Upper lobe of left lung (tissue), 6 donors: ENCODE data around the gene SLC44A4. TPM values are rescaled to one million over a fixed set of nuclear protein-coding genes. Genes with fewer than 3 reads are reported as not detected.
"Not testable (repeated sequence)": the region's sequence is repeated elsewhere in the genome, so short reads cannot be mapped to it uniquely, and the experiment has no call there.

Experiments used
- ATAC-seq, 2 donors: fragments of 200-7000 bp; cut with Tn5 transposase; one replicate each; pipeline ENCODE4 v1.9.1; 2022; ENCODE audit warnings: mild to moderate bottlenecking in 2 of 2, moderate library complexity in 2 of 2; ENCODE audit not compliant: low FRiP score in 2 of 2
- DNase-seq, 2 donors: peaks; one replicate each; pipeline ENCODE4 v3.0.0-alpha.2; 2019 to 2020
- H3K27ac ChIP-seq, 4 donors: fragments of 200-600 bp; sonication (generic); one replicate each; pipeline ENCODE4 v1.5.1; 2016 to 2019
- H3K27me3 ChIP-seq, 4 donors: fragments of 200-600 bp; sonication (generic); one replicate each; pipeline ENCODE4 v1.5.1; 2017 to 2019
- H3K36me3 ChIP-seq, 4 donors: fragments of 200-600 bp; sonication (generic); one replicate each; pipeline ENCODE4 v1.5.1; 2016 to 2019
- H3K4me1 ChIP-seq, 4 donors: fragments of 200-600 bp; sonication (generic); one replicate each; pipeline ENCODE4 v1.5.1; 2018 to 2019
- H3K4me3 ChIP-seq, 4 donors: fragments of 200-600 bp; sonication (generic); one replicate each; pipeline ENCODE4 v1.5.1; 2017 to 2019; ENCODE audit warnings: mild to moderate bottlenecking in 2 of 4, moderate library complexity in 1 of 4
- H3K9me3 ChIP-seq, 4 donors: fragments of 200-600 bp; sonication (generic); one replicate each; pipeline ENCODE4 v1.5.1; 2018 to 2019
- EP300 ChIP-seq, 4 donors: sonication (generic); formaldehyde crosslinking; IDR thresholded peaks; one replicate each; pipeline ENCODE4 v1.5.1; 2017; ENCODE audit warnings: antibody characterized with exemption in 4 of 4, control low read depth in 2 of 4
- POLR2A ChIP-seq, 4 donors: fragments of 450-650 bp; IDR thresholded peaks; one replicate each; pipeline ENCODE4 v1.5.1; 2016 to 2017; ENCODE audit warnings: antibody characterized with exemption in 4 of 4, mild to moderate bottlenecking in 2 of 4
- POLR2AphosphoS5 ChIP-seq, 2 donors: sonication (generic); formaldehyde crosslinking; IDR thresholded peaks; one replicate each; pipeline ENCODE4 v1.5.1; 2017; ENCODE audit warnings: antibody characterized with exemption in 2 of 2
- WGBS, 2 donors: methylation state at CpG; one replicate each; pipeline ENCODE4 v1.1.5; 2017 to 2018; 5-methylcytosine and 5-hydroxymethylcytosine counted together
- total RNA-seq, 6 donors: library from RNA; depleted of rRNA in 4 of 6; stranded (reverse); fragments of >200 nt in 4 of 6; gene quantifications; one replicate each; pipeline versions ENCODE4 v1.1.0 to v1.2.1, GENCODE V29; 2016 to 2021
- TF ChIP-seq, protein P1 (sequence below), 6 experiments: fragments of 450-650 bp in 4 of 6; fragments of 200-600 bp in 2 of 6; sonication (generic) in 2 of 6; IDR thresholded peaks; one replicate each; pipeline ENCODE4 v1.5.1; 2016 to 2019; ENCODE audit warnings: antibody characterized with exemption in 6 of 6
- donor health status: DM: no; HTN: no; CAD: no; lungs with moderate emphysema.
- donor health status: DM: no; HTN: yes; CAD: no; lungs with severe emphysema.

Gene SLC44A4
- total RNA-seq, 6 donors from 2014 or later = 19.1 to 84.2 (median 42.0) TPM

DNA sequence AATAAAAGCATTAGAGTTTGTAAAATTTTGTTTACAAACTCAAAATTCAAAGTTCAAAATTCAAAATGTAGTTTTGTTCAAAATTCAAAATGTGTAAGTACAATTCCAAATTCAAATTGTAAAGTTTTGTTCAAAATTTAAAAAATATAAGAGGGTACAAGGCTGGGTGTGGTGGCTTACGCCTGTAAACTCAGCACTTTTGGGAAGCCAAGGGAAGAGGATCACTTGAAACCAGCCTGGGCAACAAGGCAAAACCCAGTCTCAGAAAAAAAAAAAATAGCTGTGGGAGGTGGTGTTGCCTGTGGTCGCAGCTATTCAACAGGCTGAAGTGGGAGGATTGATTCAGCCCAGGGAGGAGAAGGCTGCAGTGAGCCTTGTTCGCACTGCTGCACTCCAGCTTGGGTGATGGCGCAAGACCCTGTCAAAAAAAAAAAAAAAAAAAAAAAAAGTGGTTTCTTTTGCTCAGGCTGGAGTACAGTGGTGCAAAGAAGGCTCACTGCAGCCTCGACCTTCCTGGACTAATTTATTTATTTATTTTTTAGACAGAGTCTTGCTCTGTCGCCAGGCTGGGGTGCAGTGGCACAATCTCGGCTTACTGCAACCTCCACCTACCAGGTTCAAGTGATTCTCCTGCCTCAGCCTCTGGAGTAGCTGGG lies 28.5 kb upstream of the SLC44A4 start:
- Histone ChIP-seq H3K36me3 (no peaks in the 10 kb centered on the region), H3K4me3 (no peak overlapping the region), H3K27me3 (no peaks in the 10 kb centered on the region), H3K9me3 (no peaks in the 10 kb centered on the region), H3K27ac (no peak overlapping the region), H3K4me1 (peaks cover 9 to 22% (median 12%) of the 10 kb centered on the region in 4 donors)
- WGBS, 2 donors = 30 to 39% methylated on average over 7 of the region's 7 CpGs
- ATAC-seq (peak; percentile 56 to 79), DNase-seq (peak in 1 of 2 donors; percentile 68)
- TF ChIP-seq EP300 (IDR thresholded peaks at IDR 0.05) = no peak
- TF ChIP-seq, protein P1, sequence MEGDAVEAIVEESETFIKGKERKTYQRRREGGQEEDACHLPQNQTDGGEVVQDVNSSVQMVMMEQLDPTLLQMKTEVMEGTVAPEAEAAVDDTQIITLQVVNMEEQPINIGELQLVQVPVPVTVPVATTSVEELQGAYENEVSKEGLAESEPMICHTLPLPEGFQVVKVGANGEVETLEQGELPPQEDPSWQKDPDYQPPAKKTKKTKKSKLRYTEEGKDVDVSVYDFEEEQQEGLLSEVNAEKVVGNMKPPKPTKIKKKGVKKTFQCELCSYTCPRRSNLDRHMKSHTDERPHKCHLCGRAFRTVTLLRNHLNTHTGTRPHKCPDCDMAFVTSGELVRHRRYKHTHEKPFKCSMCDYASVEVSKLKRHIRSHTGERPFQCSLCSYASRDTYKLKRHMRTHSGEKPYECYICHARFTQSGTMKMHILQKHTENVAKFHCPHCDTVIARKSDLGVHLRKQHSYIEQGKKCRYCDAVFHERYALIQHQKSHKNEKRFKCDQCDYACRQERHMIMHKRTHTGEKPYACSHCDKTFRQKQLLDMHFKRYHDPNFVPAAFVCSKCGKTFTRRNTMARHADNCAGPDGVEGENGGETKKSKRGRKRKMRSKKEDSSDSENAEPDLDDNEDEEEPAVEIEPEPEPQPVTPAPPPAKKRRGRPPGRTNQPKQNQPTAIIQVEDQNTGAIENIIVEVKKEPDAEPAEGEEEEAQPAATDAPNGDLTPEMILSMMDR (IDR thresholded peaks at IDR 0.05) = no peak
- no peak for TF ChIP-seq POLR2AphosphoS5 (IDR thresholded peaks at IDR 0.05)
- TF ChIP-seq POLR2A (IDR thresholded peaks at IDR 0.05) = no peak

DNA sequence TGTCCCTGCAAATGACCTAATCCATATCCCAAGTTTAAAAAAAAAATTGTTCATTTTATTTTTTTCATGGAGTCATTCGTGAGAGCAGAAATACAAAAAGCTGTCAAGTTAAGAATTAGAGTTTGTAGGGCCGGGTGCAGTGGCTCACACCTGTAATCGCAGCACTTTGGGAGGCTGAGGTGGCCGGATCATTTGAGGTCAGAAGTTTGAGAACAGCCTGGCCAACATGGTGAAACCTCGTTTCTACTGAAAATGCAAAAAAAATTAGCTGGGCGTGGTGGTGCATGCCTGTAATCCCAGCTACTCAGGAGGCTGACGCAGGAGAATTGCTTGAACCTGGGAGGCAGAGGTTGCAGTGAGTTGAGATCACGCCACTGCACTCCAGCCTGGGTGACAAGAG lies 27.9 kb upstream of the SLC44A4 start:
- not testable (repeated sequence) for ATAC-seq, H3K27ac ChIP-seq, DNase-seq, H3K36me3 ChIP-seq, H3K27me3 ChIP-seq, H3K4me3 ChIP-seq, H3K9me3 ChIP-seq
- peaks cover 9 to 22% (median 12%) of the 10 kb centered on the region in 4 donors for H3K4me1 ChIP-seq
- WGBS, 2 donors = 77 to 78% methylated on average over 8 of the region's 8 CpGs

DNA sequence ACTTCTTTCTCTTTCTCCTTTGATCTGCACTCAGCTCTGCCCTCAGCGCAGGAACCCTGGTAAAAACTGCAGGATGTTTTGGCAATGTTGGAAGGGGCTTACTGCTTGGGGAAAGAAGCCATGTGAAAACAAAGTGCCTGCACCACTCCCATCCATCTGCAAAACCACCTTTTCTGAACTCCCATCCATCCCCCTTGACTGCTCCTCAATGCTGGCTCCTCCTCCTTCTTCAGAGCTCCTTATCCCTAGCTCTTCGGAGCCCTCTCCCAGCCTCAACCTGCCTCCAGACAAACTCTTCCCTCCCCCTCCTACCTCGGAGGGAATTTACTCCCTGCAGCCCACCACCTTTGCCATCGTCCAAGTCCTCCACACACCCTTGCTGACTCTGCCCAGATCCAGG lies 27.3 kb upstream of the SLC44A4 start:
- Histone ChIP-seq H3K4me1 (peaks cover 9 to 28% (median 16%) of the 10 kb centered on the region in 4 donors), H3K27me3 (no peaks in the 10 kb centered on the region), H3K9me3 (no peaks in the 10 kb centered on the region), H3K4me3 (no peak overlapping the region), H3K27ac (no peak overlapping the region), H3K36me3 (no peaks in the 10 kb centered on the region)
- DNase-seq (no peak), ATAC-seq (no peak)
- 48 to 62% methylated on average over 4 of the region's 4 CpGs for WGBS, 2 donors
- no peak for TF ChIP-seq POLR2AphosphoS5 (IDR thresholded peaks at IDR 0.05)
- no peak for TF ChIP-seq EP300 (IDR thresholded peaks at IDR 0.05)
- no peak for TF ChIP-seq POLR2A (IDR thresholded peaks at IDR 0.05)
- TF ChIP-seq, protein P1 (IDR thresholded peaks at IDR 0.05) = no peak

DNA sequence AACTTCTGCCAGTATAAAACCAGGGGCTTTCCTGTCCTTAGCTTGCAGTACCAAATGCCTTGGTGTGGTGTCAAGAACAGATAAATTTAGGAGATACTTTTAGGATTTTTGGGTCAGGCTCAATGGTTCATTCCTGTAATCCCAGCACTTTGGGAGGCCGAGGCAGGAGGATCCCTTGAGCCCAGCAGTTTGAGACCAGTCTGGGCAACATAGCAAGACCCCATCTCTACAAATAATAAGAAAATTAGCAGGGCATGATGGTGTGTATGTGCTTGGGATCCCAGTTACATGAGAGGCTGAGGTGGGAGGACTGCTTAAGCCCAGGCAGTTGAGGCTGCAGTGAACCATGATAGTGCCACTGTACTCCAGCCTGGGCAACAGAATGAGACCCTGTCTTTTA lies 26.2 kb upstream of the SLC44A4 start:
- TF ChIP-seq POLR2A (IDR thresholded peaks at IDR 0.05) = no peak
- no peak for TF ChIP-seq POLR2AphosphoS5 (IDR thresholded peaks at IDR 0.05)
- no peak for TF ChIP-seq EP300 (IDR thresholded peaks at IDR 0.05)
- TF ChIP-seq, protein P1 (IDR thresholded peaks at IDR 0.05) = no peak
- ATAC-seq (no peak), DNase-seq (no peak)
- H3K9me3 ChIP-seq = no peaks in the 10 kb centered on the region
- H3K36me3 ChIP-seq = no peaks in the 10 kb centered on the region
- H3K4me3 ChIP-seq = no peak overlapping the region
- H3K27me3 ChIP-seq = no peaks in the 10 kb centered on the region
- WGBS, 2 donors = 86 to 95% methylated on average over 1 of the region's 1 CpG
- H3K27ac ChIP-seq = no peak overlapping the region
- H3K4me1 ChIP-seq = peaks cover 9 to 39% (median 21%) of the 10 kb centered on the region in 4 donors

DNA sequence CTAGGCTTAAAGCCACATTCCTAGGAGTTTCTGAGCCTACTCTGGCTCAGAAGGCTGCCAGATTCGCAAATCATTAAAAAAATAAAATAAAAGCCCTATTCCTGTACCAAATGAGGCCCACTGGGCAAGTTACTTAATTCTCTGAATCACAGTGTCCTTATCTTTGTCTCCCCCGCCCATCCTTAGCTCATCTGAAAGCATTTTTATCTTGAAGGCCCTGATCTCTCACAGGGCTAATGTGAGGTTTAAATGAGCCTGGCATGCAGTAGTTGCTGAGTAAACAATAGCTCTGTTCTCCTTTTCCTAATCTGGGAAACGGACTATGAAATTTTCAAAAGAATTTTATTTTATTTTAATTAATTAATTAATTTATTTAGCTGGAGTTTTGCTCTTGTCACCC lies 25.2 kb upstream of the SLC44A4 start:
- no peak for DNase-seq
- Histone ChIP-seq H3K36me3 (no peaks in the 10 kb centered on the region), H3K27me3 (no peaks in the 10 kb centered on the region), H3K27ac (no peak overlapping the region), H3K9me3 (no peaks in the 10 kb centered on the region), H3K4me3 (no peak overlapping the region), H3K4me1 (peaks cover 13 to 49% (median 28%) of the 10 kb centered on the region in 4 donors)
- TF ChIP-seq POLR2A (IDR thresholded peaks at IDR 0.05) (no peak), EP300 (IDR thresholded peaks at IDR 0.05) (no peak), POLR2AphosphoS5 (IDR thresholded peaks at IDR 0.05) (no peak)
- TF ChIP-seq, protein P1 (IDR thresholded peaks at IDR 0.05) = no peak
- 80 to 90% methylated on average over 3 of the region's 3 CpGs for whole genome bisulfite sequencing, 2 donors
- peak in 1 of 2 donors; percentile 35 for ATAC-seq
